ENCODE results near the gene SLC9A3.
A peak's percentile ranks its signal among the peaks of the same experiment; 100 is the strongest.

Gene SLC9A3

GRCh38 chr5:554284-554988 is 30.2 kb upstream of the SLC9A3 start:
- DNase-seq, result no peak

GRCh38 chr5:553874-554273 is 29.6 kb upstream of the SLC9A3 start:
- no peak for DNase-seq

- no peak for DNase-seq
Observed at GRCh38 chr5:551406-551805, 27.2 kb upstream of the SLC9A3 start.

DNA sequence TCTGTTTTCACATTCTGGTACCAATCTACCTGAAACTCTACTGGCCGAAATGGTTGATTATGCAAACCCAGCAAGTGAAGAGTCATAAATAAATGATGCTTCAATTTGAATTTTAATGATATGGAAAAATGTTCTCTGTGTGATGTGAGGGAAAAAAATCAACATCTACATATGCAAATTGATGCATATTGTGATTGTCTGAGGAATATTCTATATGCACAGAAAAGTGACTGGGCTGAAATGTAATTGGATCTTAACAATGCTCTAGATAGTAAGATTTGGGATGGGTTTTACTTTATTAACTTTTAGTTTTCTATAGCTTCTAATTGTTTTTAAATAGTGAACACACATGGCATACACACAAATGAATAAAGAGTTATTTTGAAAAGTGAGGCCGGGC is 25.0 kb upstream of the SLC9A3 start:
- DNase-seq, result no peak

DNA sequence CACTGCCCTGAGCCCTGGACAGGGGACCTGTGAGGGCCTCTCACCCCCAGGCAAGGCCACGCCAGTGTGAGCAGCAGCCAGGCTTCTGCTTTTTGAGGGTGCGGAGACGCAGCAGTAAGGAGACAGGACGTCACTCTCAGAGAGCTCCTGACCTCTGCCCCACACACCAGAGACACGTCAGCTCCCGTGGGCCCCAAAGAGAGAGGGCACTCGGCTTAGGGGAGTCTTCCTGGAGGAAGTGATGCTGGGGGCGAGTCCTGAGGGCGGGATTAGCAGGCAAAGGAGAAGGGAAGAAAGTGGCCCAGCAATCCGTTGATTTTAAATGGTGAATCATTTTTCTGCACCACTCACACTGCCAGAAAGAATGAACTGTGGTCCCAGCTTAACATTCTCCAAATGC is 24.0 kb upstream of the SLC9A3 start:
- peak; percentile 63 for DNase-seq

DNA sequence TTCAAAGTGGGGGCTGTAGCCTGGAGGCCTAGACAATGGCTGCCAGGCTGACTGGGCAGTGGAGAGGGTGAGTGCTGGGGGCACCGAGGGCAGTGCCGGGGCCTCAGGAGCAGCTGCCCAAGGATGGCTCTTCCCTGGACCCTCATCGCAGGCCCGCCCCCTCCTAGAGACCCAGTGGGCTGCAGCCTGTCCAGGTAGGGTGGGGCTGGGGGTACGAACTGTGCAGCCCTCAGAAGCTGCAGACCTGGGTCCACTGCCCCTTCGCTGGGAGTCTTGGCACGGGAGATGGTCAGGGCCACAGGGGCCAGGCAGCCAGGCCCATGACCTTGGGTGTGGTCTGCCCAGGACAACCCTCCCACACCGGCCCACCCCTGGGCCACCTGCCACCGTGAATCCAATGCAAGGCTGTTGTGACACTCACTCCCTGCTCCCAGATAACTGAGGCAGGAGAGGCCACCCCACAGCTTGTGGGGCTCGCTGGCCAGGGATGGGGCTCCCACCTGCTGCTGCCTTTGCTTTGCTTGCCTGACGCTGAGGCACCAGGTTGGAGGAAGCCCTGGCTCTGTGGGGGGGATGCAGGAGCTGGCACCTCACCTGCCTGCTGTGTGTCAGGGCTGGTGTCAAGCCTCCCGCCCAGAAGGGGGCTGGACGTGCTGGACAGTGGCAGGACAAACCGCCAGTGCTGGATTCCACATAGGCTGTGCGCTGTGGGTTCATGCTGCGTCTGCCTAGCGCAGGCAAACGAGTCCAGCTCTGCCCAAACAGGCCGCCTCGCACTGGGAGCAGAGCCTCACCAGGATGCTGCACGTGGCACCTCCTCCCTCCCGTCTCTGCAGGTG is 23.1 kb upstream of the SLC9A3 start:
- no peak for DNase-seq

GRCh38 chr5:546376-546908 is 22.2 kb upstream of the SLC9A3 start:
- DNase-seq, result no peak

- DNase-seq, result no peak
Observed at GRCh38 chr5:545641-546375, 21.6 kb upstream of the SLC9A3 start.

- no peak for DNase-seq
Observed at GRCh38 chr5:544675-545355, 20.6 kb upstream of the SLC9A3 start.

DNA sequence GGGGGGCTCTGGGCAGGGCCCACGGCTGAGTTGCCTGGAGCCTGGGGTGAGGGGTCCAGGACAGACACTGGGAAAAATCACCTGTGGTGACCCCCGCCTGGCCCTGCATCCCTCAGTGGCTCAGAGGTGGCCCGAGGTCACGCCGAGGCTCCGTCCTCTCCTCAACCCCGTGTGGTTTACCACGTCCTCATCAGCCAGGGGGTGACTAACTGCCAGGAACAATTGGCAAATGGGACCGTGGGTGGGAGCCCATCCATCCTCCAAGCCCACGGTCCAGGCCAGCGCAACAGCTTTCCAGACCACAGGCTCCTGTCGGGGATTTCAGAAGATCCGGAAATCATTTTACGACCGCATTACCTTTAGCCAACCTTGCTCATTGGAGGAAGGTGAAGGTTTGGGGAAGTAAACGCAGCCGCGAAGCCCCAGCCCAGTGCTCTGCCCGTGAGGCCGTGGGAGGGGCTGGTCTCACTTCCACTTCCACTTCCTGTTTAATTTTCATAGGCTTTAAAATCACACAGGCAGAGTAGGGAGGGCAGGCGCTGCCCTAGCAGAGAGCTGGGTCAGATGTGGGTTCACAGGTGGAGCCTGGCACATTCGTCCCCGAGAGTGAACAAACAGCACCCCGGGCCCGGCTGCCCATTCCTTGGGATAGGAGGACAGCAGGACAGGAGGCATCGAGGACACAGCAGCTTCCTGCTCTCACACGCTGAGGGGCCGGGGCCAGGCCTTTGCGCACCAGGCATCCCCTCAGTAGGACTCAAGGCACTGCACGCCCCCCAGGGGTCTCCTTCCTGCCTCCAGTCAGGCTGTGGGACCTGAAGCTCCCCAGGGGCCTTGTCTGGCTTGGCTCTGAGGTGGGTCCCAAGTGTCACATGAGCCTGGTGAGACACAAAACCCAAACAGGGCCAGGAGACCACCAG is 19.8 kb upstream of the SLC9A3 start:
- DNase-seq, result no peak

DNA sequence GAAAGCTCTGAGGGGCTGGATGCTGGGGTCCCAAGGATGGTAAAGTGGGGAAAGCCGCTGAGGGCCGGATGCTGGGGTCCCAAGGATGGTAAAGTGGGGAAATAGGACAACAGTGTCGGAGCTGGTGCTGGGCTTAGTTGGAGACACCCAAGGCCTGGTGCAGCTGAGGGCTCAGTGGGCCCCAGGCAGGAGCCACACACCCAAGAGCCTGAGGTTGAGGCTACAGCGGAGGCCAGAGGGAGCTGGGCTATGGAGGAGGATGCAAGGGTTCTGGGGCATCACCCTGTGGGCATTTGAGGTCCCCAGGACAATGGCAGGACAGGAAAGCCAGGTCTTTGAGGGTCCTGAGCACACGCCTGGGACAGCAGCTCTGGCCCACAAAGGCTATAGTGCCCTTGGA is 19.1 kb upstream of the SLC9A3 start:
- DNase-seq, result no peak

DNA sequence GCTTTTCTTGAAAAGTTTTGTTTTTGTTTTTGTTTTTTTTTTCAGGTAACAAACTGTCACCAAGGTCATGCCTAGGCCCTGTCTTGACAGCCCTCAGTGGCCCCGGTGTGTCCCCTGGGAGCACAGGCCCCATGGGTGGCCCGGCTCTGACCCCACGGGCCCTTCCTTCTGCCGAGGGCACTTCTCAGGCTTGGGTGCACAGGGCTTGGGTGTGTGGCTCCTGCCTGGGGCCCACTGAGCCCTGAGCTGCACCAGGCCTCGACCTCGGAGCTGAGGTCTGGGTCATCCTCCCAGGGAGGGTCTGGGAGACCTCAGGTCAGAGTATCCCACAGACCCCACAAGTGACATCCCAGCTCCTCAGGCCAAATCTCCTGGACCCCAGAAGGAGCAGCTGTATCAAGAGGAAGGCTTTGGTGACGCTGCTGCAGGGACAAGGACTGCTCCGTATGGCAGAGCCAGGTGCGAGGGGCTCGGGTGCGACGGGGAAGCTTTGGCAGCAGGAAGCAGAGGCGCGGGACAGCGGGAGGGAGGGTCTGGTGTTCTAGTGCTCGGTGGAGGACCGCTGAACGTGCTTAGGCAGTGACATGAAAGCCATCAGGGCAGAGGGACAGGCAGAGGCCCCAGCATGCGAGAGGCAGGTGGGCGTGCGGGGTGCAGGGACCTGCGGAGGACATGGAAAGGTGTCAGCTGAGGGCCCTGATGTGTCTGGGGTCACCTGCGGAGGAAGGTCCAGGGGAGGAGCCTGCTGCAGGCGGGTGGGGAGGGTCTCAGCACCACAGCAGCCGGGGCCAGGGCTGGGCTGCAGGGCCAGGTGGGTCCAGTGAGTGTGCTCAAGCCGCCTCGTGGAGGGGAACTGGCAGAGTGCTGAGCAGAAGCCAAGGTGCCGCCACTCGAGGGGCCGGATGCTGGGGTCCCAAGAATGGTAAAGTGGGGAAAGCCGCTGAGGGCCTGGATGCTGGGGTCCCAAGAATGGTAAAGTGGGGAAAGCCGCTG is 18.4 kb upstream of the SLC9A3 start:
- no peak for DNase-seq

DNA sequence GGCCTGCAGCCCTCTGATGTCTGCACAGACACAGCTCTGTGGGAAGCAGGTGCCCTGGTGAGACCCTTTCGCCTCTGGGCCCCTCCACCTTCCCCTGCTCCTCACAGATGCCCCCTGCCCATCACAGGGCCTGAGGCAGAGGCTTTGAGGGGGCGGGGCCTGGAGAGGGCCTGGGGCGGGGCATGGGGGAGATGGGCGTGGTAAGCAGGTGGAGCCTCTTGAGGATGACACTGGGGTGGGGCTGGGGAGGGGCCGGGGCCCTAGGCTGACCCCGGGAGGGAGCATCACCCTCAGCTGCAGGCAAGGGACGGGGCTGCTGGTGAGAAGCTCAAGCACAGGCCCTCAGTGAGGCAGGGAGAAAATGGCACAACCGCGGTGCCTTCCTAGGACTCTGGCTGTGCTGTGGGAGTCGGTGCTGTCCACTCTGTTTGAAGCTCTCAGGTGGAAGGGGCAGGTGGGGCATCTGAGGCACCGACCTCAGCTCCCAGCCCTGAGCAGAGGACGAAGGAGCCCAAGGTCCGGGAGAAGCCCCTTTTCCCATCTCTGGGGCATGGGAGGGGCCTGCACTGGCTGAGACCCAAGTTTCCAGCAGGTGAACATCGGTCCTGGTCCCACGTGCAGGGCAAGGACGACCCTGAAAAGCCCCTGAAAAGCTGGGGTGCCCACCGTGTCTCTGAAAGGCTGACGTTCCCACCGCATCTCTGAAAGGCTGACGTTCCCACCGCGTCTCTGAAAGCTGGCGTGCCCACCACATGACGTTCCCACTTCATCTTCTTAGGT is 17.5 kb upstream of the SLC9A3 start:
- DNase-seq, result no peak

GRCh38 chr5:540906-541538 is 16.8 kb upstream of the SLC9A3 start:
- DNase-seq, result no peak

DNA sequence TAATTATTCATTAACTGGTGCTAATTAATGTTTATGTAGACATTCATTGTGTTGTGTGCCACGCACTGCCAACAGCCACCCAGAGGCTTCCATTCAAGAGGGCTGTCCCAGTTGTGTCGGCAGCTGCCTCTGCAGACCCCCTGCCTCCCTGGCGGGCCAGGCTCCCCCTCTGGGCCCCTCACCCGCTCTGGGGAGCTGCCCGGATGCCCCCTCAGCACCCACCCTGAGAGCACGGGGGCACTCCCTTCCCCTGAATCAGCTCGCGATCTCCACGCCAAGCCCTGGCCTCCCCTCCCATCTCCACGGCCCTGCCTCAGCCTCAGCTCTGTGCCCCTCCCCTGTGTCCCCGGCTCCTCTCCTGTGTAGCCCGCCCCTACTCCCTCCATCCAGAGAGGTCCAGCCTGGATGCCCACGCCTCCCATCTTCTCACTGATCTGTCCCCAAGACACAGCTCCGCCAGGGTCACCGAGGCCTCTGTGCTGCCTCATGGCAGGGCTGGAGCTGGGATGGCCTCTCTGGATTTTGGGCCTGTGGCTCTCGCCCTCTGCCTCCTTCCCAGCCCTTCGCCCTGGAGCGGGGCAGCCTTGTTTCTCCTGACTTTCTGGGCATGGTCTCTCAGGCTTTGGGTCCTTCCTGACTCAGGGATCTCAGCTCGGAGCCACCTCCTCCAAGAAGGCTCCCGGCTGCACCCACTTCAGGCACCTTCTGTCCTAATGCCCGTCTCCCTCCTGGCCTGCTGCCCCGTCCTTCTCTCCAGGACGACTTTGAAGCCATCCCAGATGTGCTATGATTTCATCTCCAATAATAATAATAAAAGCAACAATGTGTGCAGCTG is 16.0 kb upstream of the SLC9A3 start:
- no peak for DNase-seq

DNA sequence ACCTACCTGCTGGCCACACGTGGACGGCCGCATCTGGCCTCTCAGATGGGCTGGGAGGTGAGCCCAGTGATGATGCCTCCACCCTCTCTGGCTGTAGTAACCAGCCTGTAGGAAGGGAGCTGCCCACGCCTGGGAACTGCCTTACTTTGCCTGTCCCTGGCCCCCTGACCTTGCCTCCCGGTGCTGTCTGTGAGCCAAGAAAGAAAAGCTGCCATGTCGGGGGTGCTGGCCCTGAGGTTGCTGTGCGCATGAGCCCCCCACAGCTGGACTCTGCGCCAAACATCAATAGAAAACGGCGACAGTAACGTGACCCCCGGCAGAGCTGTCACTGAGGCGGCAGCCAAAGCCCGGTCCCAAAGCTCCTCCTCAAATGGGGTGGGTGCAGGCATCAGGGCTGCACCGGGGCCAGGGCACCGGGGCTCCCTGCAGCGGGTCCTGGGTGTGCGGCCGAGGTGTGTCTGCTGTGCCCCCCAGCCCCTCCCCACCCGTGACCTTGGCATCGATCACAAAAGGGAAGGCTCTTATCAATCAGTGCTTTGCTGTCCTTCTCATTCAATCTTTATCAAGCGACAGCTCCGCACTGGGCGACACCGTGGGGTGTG is 15.3 kb upstream of the SLC9A3 start:
- no peak for DNase-seq

GRCh38 chr5:538801-539468 is 14.7 kb upstream of the SLC9A3 start:
- no peak for DNase-seq

Data from EL (cell line).